GM12873 (cell line): ENCODE results near the gene TDO2.

ENCODE experiments used
- CTCF ChIP-seq: IDR thresholded peaks from 2 replicates; pipeline ENCODE4 v1.5.1; 2012; ENCODE audit warnings: low read depth, mild to moderate bottlenecking, moderate library complexity, low read length, control low read depth; ENCODE audit not compliant: insufficient read depth; ENCODE audit errors: missing control alignments

TDO2 gene

GRCh38 chr4:155891058-155891457 is 12.4 kb upstream of the TDO2 start:
- no peak for TF ChIP-seq CTCF

GRCh38 chr4:155899891-155900290 is 3.6 kb upstream of the TDO2 start:
- TF ChIP-seq CTCF = no peak

DNA sequence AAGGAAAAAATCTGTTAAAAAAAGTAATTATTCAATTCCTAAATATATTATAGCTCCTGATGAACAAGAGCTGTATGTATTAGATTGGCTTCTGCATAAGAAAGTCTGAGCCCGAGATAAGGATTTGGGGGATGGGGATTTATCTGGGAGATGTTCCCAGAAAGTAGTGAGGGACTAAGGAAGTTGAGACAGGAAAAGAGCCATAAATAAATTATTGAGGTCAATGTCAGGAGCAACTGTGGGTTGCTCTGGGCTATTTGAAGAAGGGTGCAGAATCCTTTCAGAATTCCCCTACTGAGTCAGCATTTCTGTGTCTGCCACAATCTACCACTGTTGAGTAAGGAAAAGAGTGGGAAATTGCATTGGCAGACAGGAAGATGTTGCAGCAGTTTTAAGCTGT is 3.1 kb upstream of the TDO2 start:
- TF ChIP-seq CTCF = no peak

- TF ChIP-seq CTCF = no peak
These were observed 2.5 kb upstream of the TDO2 start for GRCh38 chr4:155901013-155901412.

- TF ChIP-seq CTCF = no peak
These were observed 835 bp downstream of the TDO2 start for GRCh38 chr4:155904331-155904730.

- TF ChIP-seq CTCF = no peak
These were observed 3.2 kb downstream of the TDO2 start for GRCh38 chr4:155906554-155907247.

DNA sequence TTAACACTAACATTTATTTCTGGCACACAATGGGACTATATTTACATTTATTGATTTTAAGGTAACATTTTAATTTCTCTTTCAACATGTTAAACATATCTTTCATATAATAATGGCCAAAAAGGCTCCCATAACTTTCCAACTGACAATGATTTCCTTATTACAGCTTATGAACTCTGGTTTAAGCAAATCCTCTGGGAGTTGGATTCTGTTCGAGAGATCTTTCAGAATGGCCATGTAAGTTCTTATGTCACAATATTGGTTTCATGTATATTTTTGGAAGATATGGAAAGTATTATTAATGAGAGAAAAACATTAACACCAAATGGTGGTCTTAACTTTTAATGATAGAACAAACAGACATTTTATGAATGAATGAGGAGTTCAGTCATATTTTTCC is 4.1 kb downstream of the TDO2 start:
- no peak for TF ChIP-seq CTCF
